Ramos (cell line): ENCODE measurements around the gene GSC2.

ENCODE experiments used
- in situ Hi-C: fragments of 300-500 bp; cut with MboI; formaldehyde crosslinking; loops from one replicate; pipeline ENCODE4 v1.14.3; 2022; ENCODE audit warnings: low sequenced_read_pairs; ENCODE audit not compliant: unreplicated experiment

The GSC2 gene

DNA sequence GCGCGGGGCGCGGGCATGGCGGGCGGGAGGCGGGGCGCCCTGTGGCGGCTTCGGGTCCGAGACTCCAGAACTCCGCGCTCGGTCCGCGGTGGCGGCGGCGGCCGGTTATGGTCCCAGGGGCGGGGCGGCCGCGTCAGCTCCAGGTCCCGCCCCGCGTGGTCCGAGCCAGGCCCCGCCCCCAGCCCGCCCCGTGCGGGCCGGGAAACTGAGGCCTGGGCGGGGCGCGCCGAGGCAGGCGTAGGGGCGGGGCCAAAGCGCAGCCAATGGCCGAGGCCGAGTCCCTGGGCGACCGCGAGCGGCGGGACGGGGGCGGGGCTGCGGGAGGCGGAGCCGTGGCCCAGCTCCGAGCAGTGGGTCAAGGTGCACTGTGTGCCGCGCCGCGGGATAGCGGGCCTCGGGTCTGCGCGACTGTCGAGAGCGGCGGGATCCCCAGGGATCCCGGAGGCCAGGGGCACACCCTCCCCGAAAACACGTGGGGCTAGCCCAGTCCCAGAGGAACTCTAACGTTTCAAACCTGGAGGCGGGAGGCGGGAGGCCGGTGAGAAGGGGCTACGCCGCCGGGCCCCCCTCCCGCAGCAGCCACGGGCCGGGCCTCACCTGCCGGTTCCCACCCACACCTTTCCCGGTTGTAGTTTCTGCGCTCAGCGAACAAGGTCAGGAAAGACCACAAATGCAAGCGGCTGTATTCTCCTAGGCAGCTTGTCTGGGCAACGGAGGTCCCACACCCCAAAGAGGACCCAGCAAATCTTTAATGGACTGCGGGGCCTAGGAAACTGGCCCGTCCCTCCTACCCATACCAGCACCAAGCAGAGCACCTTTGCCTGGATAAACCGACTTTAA is 28.8 kb upstream of the GSC2 start, which contains the start of gene SLC25A1:
SLC25A1 (minus strand) TSS at position 80 of the 840 bp plus-strand sequence; CDS start at position 17, 63 bp downstream.
- in situ Hi-C loops = no loop called here

DNA sequence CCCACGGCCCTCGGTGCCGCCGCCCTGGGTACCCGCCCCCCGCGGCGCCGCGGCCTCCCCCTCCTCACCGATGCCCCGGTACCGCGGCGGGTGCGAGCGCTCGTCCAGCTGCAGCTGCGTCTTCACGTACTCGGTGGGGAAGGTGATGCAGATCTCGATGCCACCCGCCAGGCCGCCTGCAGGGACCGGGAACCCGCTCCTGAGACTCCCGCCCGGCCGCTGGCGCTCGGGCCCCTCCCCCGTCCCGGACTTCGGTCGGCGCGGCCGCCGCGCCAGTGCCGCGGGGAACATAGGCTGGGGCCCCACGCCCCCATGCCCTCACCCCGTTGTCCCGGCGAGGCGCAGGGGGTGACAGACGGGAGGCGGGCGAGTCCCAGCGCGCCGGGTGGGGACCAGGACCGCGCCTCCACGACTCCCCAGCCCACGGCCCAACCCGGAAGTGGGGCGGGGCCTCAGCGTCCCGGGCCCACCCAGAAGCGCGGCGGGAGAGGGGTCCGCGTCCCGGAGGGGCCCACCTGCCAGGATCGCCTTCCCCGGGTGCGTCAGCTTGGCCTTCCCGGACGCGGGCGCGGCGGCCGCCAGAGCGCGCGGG is 28.1 kb upstream of the GSC2 start:
- in situ Hi-C loops = no loop called here

- in situ Hi-C loops = no loop called here
These were observed 27.3 kb upstream of the GSC2 start for GRCh38 chr22:19177164-19178064.

DNA sequence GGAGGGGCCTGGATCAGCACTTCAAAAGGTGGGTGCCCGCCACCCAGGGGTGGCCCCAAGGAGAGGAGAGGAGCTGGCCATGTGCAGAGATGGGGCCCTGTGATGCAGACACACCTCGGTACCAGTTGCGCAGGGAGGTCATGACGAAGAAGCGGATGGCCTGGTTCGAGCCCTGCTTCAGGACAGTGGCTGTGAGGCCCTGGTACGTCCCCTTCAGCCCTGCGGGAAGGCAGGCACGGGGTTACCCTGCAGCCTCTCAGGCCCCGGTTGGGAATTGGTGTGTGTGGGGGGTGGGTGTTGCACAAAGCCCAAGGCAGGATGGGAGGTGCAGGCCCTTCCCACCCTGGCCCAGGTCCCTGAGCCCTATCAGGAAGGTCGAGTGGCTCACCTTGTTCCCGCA is 26.6 kb upstream of the GSC2 start:
- in situ Hi-C loops = no loop called here

- in situ Hi-C loops = no loop called here
These were observed 26.1 kb upstream of the GSC2 start for GRCh38 chr22:19176175-19176643.

DNA sequence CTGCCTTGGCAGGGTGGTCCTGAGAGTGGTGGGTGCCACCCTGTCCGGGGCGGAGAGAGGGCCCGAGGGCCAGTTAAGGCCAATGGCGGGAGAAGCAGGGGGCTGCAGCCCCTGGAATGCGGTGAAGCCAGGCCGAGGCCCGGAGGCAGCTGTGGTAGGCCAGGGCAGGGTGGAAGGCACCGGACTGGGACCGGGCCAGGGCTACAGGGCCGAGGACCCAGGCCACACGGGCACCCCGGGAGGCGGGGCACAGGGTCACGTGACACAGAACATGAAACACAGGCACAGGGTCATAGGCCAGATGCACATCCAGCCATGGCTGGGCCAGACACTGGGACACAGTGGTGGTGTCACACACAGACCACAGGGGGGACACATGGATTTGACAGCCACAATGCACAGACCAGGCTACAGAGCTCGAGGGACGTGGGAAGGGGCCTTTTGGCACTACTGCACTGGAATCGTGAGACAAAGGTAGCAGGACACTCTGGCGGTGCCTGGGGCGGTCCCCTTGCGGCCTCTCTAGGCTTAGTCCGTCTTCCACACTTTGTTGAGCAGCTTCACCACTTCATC is 25.6 kb upstream of the GSC2 start:
- in situ Hi-C loops = no loop called here

DNA sequence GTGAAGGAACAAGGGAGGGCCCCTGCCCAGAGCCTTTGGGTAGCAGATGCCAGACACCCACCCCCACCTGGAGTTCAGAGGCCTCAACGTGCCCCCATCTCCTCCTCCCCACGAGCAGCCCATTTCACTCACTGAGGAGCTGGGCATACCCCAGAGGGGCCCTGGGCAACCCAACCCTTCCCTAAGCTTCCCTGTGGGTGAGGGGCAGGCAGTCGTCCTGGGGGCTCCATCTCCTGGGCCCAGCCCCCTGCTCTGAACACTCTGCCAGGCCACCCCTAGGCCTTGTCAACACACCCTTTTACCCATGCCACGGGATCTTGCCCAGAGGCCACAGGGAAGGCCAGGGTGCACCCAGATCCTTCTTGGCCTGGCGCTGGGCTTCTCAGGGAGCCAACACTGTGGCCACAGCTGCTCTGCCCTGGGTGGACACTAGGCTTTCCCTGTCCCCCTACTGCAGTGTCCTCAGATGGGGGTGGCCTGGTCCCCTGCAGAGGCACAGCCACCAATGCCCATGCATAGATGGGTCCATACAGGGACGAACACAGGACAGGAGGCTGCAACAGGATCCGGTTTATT is 25.0 kb upstream of the GSC2 start:
- in situ Hi-C loops = no loop called here

DNA sequence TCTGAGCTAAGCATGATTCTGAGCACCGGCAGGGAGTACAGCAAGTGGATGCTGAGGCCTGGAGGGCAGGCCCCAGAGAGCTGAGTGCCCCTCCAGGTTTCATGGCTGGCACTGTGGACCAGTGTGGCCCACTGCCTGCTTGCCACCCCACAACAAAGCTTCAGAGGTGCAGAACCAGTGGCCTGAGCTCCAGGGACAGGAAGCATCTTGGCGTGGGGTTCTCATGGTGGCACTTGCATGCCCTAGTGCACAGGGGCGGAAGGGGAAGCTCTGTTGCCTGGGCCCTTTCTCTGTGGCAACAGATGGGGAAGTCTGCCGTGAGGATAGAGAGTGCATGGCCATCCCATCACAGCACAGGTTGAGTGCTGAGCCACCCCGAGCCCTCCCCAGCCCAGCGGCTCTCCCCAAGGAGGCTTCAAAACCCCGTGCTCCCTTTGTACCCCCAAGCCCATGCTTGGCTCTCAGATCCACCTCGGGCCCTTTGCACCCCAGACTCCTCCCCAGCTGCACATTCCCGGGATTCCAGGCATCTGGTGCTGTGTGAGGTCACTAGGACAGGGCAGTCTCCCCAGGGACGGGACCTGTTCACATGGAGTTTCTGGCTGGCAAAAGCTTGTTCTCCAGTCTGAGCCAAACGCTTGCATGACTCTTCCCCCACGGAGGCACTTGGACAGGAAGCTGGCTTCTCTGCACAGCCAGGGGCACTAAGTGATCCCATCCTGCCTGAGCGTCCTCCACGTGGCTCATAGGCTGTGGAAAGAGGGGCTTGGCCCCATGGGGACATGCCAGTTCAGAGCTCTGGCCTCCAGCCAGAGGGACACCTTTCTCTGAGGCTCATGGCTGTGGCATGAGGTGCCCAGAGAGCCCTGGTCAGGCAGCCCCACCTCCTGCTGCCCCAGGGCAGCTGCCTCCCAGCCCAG is 24.3 kb upstream of the GSC2 start:
- in situ Hi-C loops = no loop called here

DNA sequence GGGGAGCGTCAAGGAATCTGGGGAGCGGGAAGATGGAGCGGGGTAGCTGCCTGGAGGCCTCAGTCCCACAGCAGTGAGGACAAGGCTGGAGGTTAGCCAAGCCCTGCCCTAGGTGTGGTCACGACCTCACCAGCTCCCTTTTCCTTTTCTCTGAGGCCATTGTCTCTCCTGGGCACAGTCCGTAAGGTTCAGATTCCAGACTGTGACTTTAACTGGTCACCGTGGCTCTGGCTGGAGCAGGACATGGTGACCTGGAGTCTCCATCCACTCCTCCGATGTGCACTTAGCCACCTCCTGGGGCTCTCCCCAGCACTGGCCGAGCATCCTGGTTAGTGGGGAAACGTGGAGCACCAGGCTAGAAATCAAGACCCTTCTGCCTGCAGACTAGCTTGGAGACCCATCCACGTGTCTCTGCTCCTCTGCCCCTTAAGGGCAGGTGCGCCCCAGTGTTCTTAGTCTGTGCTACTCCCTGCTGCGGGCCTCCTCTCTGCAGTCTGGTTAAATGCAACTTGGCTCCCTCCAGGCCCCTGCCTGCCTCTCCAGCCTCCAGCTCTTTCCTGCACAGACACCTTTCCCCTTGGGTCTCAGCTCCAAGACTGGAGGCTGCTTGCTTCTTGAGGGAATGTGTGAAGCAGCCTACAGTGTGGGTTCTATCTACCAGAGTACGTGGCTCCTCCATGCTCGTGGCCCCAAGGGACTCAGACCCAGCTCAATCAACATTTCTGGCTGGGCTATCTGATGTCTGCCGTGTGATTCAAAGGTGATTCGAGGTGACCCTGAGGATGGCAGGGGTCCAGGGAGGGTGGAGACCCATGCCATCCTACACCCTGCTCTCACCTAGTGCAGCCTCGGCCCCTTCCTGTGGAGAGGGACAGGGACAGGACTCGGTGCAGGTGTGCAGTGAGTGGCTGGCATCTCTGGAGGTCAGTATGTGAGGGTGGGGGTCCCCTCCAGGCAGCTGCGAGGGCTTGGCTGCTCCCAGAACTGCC is 23.2 kb upstream of the GSC2 start:
- in situ Hi-C loops = no loop called here

DNA sequence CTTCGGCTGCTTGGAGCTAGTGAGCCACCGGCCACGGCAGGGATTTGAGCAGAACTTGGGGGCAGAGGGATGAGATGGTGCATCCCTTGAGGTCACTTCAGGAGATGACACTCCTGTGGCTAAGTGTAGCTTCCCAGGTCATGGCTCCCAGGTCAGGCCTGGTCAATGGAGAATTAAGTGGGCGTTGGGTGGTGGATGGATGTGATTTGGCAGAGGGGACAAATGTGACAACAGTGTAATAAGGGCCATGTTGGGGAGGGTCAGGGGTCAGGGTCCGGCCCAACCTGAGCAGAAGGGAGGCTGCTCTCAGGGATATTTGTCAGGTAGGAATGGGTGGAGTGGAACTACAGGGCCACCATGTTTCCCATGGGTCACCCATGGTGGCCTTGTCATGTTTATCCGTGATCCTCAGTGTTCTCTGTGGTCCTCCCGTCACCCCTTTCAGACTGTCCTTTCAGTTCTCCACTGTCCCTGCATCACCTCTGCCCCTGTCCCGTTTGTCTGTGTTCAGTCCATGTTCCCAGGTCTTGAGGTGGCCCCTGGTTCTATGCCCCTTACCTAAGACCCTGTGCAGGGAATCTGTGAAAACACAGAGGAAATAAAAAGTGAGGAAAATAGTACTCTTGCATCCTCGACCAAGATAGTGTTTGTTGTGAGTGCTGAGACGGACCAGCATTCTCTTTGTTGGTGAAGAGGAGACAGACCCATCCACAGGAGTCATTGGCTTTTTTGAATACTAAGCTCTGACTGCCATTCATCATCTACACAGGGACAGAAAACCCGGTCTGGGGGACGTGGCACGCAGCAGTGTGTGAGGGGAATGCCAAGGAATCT is 22.3 kb upstream of the GSC2 start:
- in situ Hi-C loops = no loop called here

- in situ Hi-C loops = no loop called here
These were observed 19.8 kb upstream of the GSC2 start for GRCh38 chr22:19169947-19170318.

GRCh38 chr22:19169002-19169946 is 19.2 kb upstream of the GSC2 start:
- in situ Hi-C loops = no loop called here

GRCh38 chr22:19168088-19168890 is 18.2 kb upstream of the GSC2 start:
- in situ Hi-C loops = no loop called here

DNA sequence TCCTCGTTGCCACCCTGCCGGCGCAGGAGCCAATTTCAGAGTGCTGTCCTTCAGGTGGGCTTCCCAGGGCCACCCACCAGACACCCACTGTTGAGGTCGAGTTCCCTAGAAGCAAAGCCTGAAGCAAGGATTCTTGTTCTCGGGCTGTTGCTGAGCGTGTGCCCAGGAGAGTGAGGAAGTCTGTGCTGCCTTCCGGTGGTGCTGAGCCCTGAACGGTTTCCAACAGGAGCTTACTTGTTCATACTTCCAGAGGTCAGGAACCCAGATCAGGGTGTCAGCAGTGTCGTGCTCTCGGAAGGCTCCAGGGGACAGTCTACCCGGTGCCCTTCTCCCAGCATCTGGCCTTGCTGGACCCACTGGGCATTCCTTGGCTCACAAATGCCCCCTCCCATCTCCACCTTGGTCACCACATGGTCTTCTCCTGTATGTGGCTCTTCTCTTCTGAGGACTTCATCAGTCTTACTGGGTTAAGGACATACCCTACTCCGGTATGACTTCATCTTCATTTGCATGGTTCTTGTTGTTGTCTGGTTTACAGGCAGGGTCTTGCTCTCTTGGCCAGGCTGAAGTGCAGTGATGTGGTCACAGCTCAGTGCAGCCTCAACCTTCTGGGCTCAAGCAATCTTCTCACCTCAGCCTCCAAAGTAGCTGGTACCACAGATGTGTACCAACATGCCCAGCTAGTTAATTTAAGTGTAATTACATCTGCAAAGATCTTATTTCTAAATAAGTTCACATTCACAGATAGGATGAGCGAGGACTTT is 17.2 kb upstream of the GSC2 start:
- in situ Hi-C loops = no loop called here
